ENCODE measurements around the gene PRKN.

The PRKN gene

GRCh38 chr6:162698440-162698839 lies 29.1 kb downstream of the PRKN start:
- H3K4me3 ChIP-seq (ENCODE audit: low read length), result no peak overlapping the region
- DNase-seq (ENCODE audit: low read depth), result no peak
- TF ChIP-seq CTCF (IDR thresholded peaks at IDR 0.05; ENCODE audit: insufficient read depth, low read depth, low read length, missing control alignments), result no peak

- no peak overlapping the region for H3K4me3 ChIP-seq (ENCODE audit: low read length)
- no peak for DNase-seq (ENCODE audit: low read depth)
- TF ChIP-seq CTCF (IDR thresholded peaks at IDR 0.05; ENCODE audit: insufficient read depth, low read depth, low read length, missing control alignments), result no peak
Observed at GRCh38 chr6:162697872-162698403, 29.6 kb downstream of the PRKN start.

- no peak for TF ChIP-seq CTCF (IDR thresholded peaks at IDR 0.05; ENCODE audit: insufficient read depth, low read depth, low read length, missing control alignments)
- no peak for DNase-seq (ENCODE audit: low read depth)
- H3K4me3 ChIP-seq (ENCODE audit: low read length), result no peak overlapping the region
Observed at GRCh38 chr6:162690158-162690557, 37.4 kb downstream of the PRKN start.

GRCh38 chr6:162688751-162689345 lies 38.7 kb downstream of the PRKN start:
- H3K4me3 ChIP-seq (ENCODE audit: low read length), result no peak overlapping the region
- TF ChIP-seq CTCF (IDR thresholded peaks at IDR 0.05; ENCODE audit: insufficient read depth, low read depth, low read length, missing control alignments), result no peak
- no peak for DNase-seq (ENCODE audit: low read depth)

- no peak overlapping the region for H3K4me3 ChIP-seq (ENCODE audit: low read length)
- no peak for DNase-seq (ENCODE audit: low read depth)
- no peak for TF ChIP-seq CTCF (IDR thresholded peaks at IDR 0.05; ENCODE audit: insufficient read depth, low read depth, low read length, missing control alignments)
Observed at GRCh38 chr6:162685586-162685985, 42.0 kb downstream of the PRKN start.

- TF ChIP-seq CTCF (IDR thresholded peaks at IDR 0.05; ENCODE audit: insufficient read depth, low read depth, low read length, missing control alignments), result no peak
Observed at GRCh38 chr6:162684961-162685360, 42.6 kb downstream of the PRKN start.

GRCh38 chr6:162684052-162684451 lies 43.5 kb downstream of the PRKN start:
- no peak for TF ChIP-seq CTCF (IDR thresholded peaks at IDR 0.05; ENCODE audit: insufficient read depth, low read depth, low read length, missing control alignments)
- no peak for DNase-seq (ENCODE audit: low read depth)

More at GRCh38 chr6:162684961-162685360, 42.6 kb downstream of the PRKN start:
- DNase-seq (ENCODE audit: low read depth), result peak; percentile 72
- H3K4me3 ChIP-seq (ENCODE audit: low read length), result no peak overlapping the region

More at GRCh38 chr6:162684052-162684451, 43.5 kb downstream of the PRKN start:
- no peak overlapping the region for H3K4me3 ChIP-seq (ENCODE audit: low read length)

All from epithelial cell of esophagus (primary cell).